Measurements from ENCODE around the gene BIK. TPM values are rescaled to one million over a fixed set of nuclear protein-coding genes. Genes with fewer than 3 reads are reported as not detected.
"Not testable (repeated sequence)": the region's sequence is repeated elsewhere in the genome, so short reads cannot be mapped to it uniquely, and the experiment has no call there.

BIK gene
- polyA plus RNA-seq, 5 donors = 0.70 to 1.5 (median 1.1) TPM

DNA sequence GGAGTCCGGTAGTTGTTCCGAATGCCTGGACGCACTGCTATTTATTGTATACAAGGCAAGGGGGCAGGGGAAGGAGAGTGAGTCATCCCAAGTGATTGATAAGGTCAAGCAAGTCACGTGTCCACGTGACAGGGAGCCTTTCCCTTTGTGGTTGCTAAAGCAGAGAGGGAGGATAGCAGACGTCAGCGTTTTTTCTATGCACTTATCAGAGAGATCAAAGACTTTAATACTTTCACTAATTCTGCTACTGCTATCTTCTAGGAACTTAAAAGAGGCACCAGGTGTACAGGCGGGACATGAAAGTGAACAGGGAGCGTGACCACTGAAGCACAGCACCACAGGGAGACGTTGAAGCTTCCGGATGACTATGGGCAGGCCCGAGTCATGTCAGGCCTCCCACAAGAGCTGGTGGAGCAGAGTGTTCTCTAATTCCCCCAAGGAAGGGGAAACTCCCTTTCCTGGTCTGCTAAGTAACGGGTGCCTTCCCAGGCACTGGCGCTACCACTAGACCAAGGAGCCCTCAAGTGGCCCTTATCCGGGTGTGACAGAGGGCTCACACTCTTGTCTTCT lies 6.4 kb upstream of the BIK start:
- DNase-seq = not testable (repeated sequence)

DNA sequence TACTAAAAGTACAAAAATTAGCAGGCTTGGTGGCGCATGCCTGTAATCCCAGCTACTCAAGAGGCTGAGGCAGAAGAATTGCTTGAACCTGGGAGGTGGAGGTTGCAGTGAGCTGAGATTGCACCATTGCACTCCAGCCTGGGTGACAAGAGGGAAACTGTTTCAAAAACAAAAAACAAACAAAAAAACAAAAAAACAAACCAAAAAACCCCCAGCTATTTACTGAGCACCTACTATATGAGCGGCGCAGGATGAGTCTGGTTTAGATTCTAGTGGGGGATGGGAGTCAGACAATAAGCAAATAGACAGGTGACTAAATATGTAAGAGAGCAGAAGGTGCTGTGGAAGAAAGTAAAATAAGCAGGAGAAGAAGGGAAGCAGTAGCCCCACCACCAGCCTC lies 5.6 kb upstream of the BIK start:
- DNase-seq = not testable (repeated sequence)

DNA sequence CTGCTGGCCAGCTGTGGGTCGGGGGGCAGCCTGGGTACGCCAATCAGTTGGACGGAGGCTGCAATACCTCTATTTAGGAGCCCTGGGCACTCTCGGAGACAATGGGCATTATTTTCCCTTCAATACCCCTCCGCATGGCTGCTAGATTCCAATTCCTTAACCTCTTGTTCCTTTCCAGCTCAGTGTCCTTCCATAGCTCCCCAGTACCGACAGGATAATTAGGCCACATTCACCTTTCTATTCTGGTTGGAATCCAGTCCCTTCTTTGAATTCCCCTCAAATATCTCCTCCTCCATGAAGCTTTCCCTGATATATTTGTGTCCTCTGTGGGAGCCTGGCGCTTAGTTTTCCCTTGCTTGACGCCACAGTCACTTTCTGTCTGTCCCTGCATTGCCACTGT lies 4.2 kb upstream of the BIK start:
- DNase-seq = no peak

DNA sequence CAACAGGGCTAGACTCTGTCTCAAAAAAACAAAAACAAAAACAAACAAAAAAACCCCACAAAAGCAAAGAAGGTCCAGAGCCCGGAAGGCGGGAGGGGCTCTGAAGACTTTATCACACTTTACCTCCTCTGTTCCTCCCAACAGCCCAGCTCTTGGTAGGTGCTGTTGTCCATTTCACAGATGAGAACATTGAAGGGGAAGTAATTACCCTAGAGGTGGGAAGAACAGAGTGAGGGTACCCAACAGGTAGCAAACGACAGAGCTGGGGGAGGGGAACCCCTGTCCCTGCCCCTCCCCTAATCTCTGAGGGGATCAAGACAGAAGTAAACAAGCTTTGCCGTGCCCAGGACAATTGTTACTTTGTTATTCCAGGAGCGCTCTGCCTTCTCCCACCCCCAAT lies 1.0 kb upstream of the BIK start:
- DNase-seq = no peak

DNA sequence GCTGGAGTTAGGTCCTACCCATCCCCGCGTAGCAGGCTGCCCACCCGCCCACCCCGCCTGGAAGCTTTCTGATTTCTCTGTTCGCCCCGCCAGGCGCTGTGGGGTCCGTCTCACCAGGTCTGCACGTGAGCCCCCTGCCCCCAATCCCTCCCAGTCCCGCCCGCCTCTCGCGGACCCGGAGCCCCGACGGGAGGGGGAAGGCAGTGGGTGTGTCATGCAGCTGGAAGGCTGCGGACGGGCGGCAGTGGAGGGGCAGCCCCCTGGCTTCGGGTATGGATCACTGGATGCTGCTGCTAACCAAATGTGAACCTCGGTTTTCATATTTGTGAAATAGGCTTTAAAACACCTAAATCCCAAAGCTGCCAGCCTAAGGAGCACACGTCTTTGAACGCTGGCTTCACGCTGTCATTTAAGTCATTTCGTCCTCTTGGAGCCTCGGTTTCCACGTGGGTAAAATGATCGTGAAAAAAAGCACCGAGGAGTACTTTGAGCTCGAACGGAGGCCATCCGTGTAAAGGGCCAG lies 568 bp upstream of the BIK start:
- DNase-seq = no peak

DNA sequence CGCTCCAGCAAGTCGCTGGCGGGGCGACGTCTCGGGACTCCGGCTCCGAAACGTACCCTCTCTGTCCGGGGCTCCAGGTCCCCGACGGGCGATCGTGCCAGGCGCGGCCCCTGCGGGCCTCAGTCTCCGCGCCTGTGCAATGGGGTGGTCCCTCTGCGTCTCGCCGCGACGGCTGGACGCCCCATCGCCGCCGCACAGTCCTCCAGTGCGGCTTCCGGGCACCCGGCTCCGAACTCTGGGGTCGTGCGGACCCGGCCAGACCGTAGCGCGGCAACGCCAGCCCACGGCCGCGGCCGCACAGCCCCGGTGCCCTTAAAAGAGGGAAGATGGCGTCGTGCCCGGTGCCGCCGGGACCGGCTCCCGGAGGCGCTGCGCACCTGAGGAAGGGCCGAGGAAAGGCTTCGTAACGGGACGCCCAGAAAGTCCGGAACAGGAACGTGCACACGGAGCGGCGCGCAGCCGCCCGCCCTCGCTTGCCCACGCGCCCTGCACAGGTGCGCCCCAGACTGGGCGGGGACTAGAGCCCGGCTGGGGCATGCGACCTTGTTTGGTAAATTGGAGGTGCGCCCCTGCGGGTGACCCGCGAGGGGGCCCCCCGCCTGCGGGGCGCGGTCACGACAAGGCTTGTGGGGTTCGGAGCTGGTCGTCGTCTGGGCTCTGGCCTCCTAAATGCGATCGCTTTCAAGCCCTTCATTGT lies 525 bp downstream of the BIK start:
- no peak for DNase-seq

DNA sequence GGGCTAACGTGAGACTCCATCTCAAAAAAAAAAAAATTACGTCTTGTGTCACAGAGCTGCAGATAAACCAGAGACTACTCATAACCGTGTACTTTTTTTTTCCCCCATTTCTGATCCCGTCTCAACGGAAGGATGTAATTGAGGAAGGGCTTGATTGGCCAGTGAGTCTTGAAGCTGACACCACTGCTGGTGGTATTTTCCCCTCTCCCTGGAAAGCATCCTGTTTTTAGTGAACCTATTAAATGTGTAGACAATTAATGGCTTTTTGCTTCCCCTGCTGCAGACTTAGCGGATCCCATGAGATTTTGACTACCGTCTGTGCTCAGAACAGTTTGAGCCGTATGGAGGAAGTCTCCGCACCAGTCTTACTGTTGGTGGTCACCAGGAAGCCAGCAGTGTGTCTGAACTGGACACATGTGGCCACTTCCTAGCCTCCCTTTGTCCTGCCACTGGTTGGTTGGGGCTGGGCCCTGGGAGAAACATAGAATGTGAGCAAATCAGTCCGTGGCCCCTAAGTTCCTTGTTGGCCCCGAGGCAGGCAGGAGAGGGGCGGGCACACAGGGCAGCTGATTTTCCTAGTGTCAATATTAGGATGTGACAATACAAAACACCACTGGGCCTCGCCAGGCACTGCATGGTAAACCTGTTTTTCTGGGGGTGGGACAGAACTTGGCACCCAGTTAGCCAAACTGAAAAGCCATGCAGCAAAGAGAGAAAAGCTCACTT lies 3.1 kb downstream of the BIK start:
- DNase-seq = no peak

DNA sequence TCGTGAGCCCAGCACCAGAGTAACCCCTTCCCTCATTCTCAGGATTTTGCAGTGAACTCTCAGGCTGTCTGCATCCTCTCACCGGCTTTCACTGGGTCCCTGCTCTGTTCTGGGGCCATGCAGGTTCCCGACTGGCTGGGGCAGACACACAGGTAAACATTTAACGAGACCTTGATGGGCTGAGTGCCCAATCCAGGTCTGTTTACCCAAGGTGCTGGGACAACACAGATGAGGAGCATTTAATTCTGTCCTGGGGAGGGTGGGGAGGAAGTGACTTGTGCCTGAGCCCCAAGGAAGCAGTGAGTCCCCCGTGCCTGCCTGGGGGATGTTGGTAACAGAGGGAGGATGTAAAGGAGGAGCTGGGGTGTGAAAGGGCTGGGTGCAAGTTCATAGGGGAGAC lies 4.4 kb downstream of the BIK start:
- peak in 1 of 2 donors; percentile 19 for DNase-seq

DNA sequence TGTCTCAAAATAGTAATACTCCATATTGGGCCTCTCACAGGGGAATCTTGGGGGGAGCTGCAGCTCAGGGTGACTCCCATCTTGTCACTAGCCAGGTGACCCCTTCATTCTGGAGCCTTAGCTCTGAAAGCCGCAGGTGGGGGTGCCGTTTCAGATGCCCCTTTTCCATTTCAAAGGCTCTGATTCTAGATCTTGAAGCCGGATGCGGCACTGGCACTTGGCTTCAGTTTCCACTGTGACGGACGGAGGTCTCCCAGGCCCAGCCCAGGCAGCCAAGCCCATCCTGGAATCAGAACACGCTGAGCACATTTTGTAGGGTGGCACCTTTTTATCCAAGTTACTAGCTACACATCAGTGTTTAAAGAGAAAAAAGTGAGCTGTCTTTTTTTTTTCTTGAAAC lies 6.4 kb downstream of the BIK start:
- no peak for DNase-seq

DNA sequence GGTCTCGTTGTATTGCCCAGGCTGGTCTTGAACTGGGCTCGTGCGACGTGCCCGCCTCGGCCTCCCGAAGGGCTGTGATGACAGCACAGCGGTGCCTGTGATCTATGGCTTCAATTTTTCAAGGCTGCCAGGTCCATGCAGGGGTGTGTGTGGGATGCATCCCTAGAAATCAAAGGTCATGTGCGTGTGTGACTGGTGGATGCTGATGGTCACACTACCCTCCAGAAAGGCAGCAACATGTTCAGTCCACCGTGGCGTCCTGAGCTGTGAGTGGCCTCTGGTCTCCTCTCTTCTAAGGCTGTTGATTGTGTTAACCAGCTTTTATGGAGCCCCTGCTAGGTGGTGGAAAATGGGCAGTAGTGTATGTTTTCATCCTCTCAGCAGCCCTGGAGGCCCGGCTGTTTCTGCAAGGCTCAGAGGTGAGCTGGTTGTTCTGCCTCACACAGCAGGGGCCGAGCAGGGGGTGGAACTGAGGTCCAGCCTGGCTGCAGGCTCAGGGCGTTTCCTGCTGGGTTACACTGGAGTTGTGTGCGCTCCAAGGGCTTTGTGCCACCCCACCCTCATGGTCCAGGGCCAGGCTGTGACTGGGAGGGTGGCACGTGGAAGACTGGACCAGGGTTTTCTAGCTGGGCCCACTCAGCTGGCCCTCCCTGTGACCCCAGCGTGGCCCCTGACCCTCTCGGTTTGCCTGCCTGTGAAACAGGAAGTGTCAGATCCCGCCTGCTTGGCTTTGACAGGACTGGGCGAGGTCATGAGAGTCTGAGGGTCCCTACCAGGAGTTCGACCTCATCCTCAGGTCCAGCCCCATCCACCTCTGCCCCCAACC lies 7.7 kb downstream of the BIK start:
- no peak for DNase-seq

DNA sequence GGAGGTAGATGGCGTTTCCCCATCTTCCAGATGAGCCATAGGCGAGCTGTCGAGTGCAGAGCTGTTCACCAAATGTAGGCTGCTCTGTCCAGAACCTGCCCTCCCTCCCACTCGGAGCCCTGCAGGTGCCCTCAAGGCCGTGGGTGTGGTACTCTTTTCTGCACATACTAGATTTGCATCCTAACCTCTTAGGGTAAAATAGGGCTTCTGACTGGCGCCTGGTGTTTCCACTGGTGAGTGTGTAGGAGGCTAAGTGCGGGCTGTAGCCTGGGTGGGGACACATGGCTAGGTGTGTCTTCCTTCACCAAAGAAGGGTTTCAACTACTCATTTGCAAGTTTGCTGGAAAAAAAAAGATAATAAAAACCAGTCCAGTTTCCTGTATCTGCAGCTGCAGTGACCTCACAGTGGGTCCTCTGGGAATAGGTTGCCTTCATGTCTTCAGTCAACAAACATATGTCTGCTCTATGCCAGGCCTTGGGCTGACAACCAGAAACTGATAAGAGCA lies 8.5 kb downstream of the BIK start:
- DNase-seq = no peak

DNA sequence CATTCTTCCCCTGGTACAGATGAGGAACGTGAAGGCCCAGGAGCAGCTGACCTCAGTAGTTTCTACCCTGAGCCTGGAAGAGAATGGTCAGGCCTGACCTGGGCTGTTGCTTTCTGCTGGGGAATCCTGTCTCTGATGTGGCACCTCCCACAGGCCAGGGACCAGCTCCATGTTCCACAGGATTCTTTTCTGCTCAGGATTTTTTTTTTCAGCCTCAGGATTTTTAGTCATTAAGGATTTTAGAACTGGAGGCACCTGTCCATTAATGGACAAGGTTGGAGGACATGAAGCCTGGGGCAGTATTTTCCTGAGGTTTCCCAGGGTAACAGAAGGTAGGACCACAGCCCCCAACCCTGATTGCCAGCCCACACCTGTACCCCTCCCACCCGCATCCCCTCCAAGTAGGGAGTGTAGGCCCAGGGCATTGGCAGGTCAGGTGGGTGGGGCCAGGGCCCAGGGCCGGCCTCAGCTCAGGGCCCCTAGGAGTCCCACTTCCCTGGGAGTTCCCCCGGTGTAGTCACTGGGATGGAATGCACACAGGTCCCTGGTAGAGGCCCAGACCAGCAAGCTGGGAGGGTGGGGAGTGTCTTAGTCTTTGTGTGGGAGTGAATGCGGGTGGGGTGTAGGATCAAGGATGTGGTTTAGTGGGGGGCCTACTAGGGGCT lies 16.1 kb downstream of the BIK start:
- no peak for DNase-seq

DNA sequence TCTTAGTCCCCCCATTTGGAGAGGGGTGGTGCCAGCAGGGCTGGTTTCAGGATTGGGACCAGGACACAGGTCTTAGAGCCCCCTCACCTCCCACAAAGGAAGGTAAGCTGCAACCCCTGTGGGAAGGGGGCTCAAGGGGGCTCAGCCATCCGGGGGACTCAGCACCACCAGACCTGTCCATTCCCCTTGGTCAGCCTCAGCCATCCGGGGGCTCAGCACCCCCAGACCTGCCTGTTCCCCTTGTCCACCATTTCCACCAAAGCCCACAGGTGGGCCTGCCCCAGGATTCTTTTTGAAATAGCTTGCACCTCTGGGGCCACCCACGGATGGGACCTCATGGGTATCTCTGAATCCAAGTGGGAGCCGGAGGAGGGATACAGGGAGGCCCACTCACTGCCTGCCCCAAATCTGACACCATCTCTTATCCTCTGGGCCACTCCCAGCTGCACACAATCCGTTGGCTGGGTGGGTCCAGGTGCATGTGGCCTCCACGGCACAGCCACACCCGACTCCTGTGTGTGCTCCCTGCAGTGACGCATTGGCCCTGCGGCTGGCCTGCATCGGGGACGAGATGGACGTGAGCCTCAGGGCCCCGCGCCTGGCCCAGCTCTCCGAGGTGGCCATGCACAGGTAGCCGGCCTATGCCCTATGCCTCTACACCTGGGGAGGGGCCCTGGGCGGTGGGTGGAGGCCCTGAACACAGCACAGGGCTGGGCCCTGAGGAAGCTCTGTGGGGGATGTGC lies 16.8 kb downstream of the BIK start:
- no peak for DNase-seq

DNA sequence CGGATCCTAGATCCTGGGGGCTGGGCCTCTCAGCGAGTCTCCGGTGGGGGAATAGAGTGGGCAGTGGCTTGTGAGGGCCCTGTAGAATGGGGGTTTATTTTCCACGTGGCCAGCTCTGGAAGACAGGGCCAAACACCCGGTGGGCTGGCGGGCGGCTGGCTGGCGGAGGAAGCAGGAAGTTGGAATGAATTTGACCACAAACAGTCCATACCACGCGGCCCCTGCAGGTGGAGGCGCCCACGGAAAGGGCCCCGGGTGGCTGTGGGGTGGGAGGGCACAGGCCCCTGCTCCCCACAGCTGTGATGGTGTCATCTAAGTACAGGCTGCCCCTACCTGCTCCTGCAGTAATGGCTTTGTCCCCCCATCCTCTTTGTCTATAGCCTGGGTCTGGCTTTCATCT lies 17.6 kb downstream of the BIK start:
- no peak for DNase-seq

DNA sequence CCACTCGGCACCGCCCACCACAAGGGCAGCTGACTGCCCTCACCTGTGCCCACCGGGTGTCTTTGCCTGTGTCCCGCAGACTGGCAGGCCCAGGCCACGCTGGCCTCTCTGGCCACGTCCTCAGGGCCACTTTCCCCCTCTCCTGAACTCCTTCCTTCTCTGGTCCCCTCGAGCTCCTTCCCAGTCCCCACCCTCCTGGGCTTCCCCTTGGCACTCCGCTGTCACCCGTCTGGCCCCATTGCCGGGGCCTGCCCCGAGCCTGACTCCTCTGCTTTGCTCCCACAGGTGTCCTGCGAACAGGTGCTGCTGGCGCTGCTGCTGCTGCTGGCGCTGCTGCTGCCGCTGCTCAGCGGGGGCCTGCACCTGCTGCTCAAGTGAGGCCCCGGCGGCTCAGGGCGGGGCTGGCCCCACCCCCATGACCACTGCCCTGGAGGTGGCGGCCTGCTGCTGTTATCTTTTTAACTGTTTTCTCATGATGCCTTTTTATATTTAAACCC lies 18.4 kb downstream of the BIK start:
- DNase-seq = no peak

DNA sequence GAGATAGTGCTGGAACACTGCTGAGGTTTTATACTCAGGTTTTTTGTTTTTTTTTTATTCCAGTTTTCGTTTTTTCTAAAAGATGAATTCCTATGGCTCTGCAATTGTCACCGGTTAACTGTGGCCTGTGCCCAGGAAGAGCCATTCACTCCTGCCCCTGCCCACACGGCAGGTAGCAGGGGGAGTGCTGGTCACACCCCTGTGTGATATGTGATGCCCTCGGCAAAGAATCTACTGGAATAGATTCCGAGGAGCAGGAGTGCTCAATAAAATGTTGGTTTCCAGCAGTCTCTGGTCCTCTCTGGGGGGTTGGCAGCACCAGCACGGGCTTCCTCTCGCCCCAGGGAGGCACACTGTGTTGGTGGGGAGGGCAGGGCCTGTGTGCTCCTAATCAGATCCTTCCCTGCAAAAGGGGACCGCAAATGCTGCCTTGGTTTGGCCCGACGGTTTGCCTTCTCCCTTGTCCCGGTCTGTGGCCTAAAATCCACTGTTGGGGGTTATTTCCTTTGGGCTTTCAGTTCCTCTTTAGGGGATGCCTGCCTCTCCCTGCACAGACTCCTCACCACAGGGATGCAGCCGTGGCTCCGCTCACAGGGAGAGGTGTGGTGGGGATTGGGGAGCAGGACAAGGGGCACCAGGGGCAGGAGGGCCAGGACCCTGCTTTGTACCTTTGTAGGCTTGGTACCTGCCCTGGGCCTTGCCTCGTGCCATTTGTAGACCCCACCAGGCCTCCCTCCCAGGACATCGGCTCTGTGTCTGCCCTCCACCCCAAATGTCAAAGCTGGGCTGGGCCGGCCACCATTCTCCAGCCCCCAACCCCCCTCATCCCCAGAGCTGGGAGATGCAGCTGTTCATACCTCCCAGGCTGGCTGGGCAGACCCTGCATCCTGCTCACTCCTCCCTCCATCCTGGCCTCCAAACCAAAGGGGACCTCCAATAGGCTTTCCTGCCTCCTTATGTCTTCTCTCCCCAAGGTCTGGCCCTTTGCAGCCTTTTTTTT lies 19.2 kb downstream of the BIK start:
- DNase-seq = no peak

DNA sequence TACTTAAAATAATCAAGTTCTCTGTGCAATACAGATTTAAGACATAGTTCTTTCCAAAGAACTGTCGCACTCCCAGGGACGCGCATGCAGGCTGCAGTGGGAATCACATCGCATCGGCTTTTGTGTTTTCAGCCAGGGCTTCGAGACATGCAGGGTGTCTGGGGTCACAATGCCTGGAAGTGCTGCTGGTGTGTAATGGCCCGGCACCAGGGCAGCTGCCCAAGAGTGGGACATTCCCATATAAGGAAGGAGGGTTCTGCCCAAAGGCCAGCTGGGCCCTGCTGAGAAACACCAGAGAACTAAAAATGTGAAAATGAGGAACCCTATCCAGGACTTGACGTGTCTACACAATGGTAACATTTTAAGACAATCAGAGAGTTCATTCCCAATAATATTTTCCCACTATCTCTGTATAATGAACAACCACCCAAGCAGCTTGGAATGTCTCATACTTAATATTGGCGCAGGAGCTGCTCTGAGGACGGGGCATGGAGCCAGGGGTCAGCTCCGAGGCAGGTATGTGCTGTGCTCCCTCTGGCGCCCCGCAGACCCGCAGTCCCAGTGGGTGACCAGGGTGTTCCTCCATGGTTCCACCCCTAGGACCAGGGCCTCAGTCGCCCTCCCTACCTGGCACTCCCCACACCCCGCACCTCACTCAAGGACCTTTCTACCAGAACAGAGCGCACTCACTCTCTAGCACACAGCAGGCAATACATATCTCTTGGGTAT lies 21.4 kb downstream of the BIK start:
- DNase-seq = no peak

DNA sequence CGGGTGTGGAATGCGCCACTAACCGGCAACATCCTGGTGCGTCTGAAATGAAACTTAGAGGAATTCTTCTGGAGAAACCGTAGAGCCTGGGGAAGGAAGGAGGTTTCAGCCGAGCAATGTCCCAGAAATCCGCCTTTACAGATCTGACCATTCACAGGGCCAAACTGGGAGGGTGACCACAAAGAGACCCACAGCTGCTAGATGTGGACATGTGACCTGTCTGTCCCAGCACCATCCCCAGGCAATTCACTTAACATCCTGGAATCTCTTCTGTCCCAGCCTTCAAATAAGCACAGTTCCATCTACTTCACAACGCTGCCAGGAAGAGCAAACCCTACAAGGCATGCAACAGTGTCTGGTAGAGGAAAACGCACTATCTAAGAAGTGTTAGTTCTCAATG lies 22.9 kb downstream of the BIK start:
- DNase-seq = no peak
